ACHN (cell line): ENCODE results near the gene PDE11A.
A peak's percentile ranks its signal among the peaks of the same experiment; 100 is the strongest.

ENCODE experiments used
- DNase-seq: peaks from one replicate; pipeline ENCODE4 v3.0.0-alpha.2; 2015
- in situ Hi-C: cut with HindIII; loops from 2 replicates; pipeline ENCODE4 v1.10.0; 2017; ENCODE audit warnings: low sequenced_read_pairs, low pct_ligation_motif_present, low pct_unique_long_range_greater_than_20kb

The PDE11A gene

DNA sequence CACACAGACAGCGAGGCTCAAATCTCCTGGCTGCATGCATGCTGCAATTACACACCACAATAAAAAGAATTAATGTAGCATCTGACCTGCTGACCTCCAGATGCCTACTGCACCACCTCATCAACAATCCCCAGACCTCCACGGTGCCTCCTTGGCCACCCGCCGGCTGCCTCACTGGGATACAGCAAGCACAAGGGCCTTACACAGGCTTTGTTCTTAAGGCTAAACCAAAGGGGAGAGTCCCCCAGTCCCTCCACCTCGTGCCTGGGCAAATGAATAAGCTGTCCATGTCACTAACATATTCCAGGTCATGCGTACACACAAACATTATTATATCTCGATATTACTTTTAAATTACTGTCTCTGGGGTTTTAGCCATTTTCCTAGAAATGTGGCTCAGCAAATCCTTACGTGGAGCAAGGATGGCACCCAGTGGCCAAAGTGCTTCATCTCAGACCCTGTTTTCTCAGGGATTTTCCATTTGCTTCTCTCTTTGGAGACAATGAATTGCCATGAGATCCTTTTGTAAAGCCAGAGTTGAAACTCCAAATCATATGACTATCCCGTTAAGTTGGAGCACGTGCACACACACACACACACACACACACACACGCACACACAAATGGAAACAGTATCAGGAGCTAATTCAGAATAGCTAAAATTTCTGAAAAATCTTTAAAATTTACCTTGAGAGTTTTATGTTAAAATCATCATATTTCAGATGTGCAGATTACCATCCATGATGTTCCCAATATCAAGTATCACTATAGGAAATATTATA lies 313.8 kb downstream of the PDE11A start:
- in situ Hi-C loops, result no loop called here

DNA sequence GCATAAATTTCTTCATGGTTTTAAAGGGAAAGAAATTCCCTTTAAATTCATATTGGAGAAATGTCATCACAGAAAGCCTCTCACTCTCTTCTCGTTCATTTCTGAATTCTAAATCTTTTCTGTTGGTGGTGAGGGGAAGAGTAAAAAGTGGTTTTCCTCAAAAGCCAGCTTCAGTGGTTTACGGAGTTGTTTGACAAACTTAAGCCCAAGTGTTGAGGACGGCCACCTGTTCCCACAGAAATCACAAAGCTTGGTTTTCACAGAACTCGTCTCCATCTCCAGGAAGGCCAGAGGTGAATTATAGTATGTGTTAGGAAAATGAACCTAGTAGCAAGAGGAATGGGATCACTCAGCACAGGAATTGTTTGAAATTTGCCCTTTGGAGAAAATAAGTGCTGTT lies 316.2 kb downstream of the PDE11A start:
- in situ Hi-C loops, result no loop called here
- no peak for DNase-seq

More for the DNA sequence above, 313.8 kb downstream of the PDE11A start:
- peak; percentile 56 for DNase-seq

DNA sequence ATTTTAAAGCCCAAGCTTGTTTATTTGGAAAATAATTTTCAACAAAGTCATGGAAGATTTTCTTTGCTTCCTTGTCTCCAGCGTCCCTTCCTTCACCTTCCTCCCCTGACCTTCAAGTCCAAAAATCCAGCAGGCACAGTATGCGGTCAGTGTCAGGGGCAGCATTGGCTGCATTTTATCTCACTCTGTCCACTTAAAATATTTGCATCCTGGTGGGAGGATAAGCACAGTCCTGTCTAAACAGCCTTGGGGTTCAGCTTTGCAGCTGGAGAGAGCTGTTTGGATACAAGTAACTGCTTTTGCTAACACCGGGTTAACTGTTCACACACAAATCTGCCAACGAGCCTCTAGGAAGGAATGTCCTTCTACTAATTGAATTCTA lies 318.1 kb downstream of the PDE11A start:
- no peak for DNase-seq
- in situ Hi-C loops, result no loop called here

- peak; percentile 21 for DNase-seq
- in situ Hi-C loops, result no loop called here
Measured at GRCh38 chr2:177753682-177754491, 318.7 kb downstream of the PDE11A start.

GRCh38 chr2:177748360-177748759 lies 324.2 kb downstream of the PDE11A start:
- DNase-seq, result no peak
- in situ Hi-C loops, result no loop called here

DNA sequence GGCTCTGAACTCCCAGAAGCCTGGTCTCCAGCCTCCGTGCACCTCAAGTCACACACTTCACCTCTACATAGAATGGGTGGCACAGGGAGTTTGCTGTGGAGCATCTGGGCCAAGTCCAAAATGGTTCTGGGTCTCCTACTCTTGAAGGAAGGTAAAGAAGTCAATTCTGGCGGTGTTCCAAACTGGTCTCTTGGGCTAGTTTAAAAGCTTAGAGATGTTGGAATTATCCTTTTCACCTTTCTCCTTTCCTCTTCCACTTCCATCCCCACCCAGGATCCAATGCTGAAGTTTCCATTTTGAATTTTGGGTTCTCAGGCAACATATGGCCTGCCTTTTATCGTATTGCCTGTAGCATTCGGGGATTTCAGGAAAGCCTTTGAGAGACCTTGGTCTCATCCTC lies 325.2 kb downstream of the PDE11A start:
- DNase-seq, result no peak
- in situ Hi-C loops, result no loop called here

DNA sequence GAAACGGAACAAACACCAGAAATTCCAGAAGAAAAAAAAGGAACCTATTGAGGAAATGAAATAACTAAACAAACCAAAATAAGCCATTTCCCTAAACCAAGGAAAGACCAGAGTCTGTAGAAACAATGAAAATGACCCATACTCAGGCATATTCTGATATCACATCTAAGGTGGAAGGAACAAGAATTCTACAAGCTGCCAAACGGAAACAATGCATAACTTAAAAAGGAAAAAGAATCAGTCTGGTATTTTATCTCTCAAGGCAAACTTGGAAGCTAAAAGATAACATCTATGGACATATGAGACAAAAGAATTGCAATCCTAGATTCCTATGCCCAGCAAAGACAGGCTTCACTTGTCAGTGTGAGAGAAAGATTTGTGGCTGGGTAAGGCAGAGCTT lies 326.2 kb downstream of the PDE11A start:
- no peak for DNase-seq
- in situ Hi-C loops, result no loop called here

- in situ Hi-C loops, result no loop called here
Measured at GRCh38 chr2:177745531-177745930, 327.0 kb downstream of the PDE11A start.

GRCh38 chr2:177742851-177743250 lies 329.7 kb downstream of the PDE11A start:
- in situ Hi-C loops, result no loop called here
- DNase-seq, result no peak

More at GRCh38 chr2:177745531-177745930, 327.0 kb downstream of the PDE11A start:
- no peak for DNase-seq

- no peak for DNase-seq
- in situ Hi-C loops, result no loop called here
Measured at GRCh38 chr2:177741866-177742265, 330.7 kb downstream of the PDE11A start.

DNA sequence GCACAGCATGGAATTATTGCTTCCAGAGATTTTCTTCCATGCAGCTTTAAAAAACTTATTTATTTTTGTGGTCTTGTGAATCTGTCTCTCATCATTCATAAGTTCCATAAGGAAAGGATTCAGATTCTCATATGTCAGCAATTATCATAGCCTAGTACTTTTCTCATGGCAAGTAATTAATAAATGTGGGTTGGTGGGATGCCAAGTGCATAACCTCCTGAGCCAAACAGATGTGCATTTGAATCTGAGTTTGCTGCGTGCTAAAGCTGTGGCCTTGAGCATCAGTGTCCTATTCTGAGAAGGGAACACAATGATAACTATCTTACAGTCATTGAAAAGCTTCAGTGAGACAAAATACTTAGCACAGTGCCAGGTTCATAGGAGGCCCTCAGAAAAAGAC lies 331.9 kb downstream of the PDE11A start:
- in situ Hi-C loops, result no loop called here
- no peak for DNase-seq

GRCh38 chr2:177738461-177739235 lies 333.9 kb downstream of the PDE11A start:
- no peak for DNase-seq
- in situ Hi-C loops, result no loop called here

GRCh38 chr2:177735318-177735803 lies 337.2 kb downstream of the PDE11A start:
- in situ Hi-C loops, result no loop called here
- DNase-seq, result no peak

- in situ Hi-C loops, result no loop called here
- no peak for DNase-seq
Measured at GRCh38 chr2:177733322-177733855, 339.2 kb downstream of the PDE11A start.

GRCh38 chr2:177731384-177731783 lies 341.2 kb downstream of the PDE11A start:
- in situ Hi-C loops, result no loop called here
- DNase-seq, result no peak

- no peak for DNase-seq
- in situ Hi-C loops, result no loop called here
Measured at GRCh38 chr2:177730792-177731191, 341.8 kb downstream of the PDE11A start.

- in situ Hi-C loops, result no loop called here
- no peak for DNase-seq
Measured at GRCh38 chr2:177730363-177730762, 342.2 kb downstream of the PDE11A start.

DNA sequence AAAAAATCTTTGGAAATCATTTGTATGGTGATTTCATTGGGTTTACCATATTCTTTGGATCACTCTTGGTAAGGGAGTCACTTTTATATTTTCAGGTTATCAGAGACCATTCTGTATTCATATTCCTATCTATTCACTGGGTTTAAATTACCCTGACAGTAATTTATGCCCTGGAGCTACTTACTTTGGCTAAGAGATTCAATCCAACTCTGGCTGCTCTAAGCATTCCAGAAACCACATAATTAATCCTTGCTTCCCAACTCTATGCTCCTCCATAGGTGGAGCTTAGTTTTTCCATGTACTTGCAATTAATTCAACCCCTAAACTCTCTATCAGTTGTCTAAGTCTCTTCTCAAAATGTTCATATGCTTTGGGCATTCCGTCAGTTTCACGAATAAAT lies 343.7 kb downstream of the PDE11A start:
- DNase-seq, result no peak
- in situ Hi-C loops, result no loop called here

GRCh38 chr2:177728399-177728765 lies 344.2 kb downstream of the PDE11A start:
- in situ Hi-C loops, result no loop called here
- DNase-seq, result no peak
